A549 (cell line): ENCODE measurements around the gene MON2.

Experiments used
- BHLHE40 ChIP-seq: IDR thresholded peaks from 2 replicates; pipeline ENCODE4 v1.6.1; 2012; ENCODE audit warnings: low read depth, low read length, inconsistent platforms
- CEBPB ChIP-seq, 2 experiments: fragments of >200 bp in 1 of 2; sonication (Bioruptor Twin) in 1 of 2; formaldehyde crosslinking in 1 of 2; IDR thresholded peaks; 2 replicates each; pipeline ENCODE4 v1.6.1; 2012 to 2016
- EP300 ChIP-seq, 2 experiments: fragments of >200 bp; sonication (Bioruptor Twin); formaldehyde crosslinking; IDR thresholded peaks; 2 replicates in 1 of 2; 3 replicates in 1 of 2; pipeline ENCODE4 v1.6.1; 2016 to 2017
- HEYL ChIP-seq: fragments of 250-450 bp; sonication (Bioruptor Pico); IDR thresholded peaks from 2 replicates; pipeline ENCODE4 v1.8.0; 2021; ENCODE audit warnings: mild to moderate bottlenecking, moderate library complexity
- JUNB ChIP-seq: fragments of >200 bp; sonication (Bioruptor Twin); formaldehyde crosslinking; IDR thresholded peaks from 2 replicates; pipeline ENCODE4 v1.6.1; 2016
- MAZ ChIP-seq: fragments of 150-350 bp; IDR thresholded peaks from 2 replicates; pipeline ENCODE4 v1.6.1; 2014; ENCODE audit warnings: antibody characterized with exemption, low read depth, low read length, borderline replicate concordance
- NPAS2 ChIP-seq: fragments of 250-450 bp; sonication (Bioruptor Pico); IDR thresholded peaks from 2 replicates; pipeline ENCODE4 v1.8.0; 2022; ENCODE audit warnings: mild to moderate bottlenecking, moderate library complexity, borderline replicate concordance
- POLR2A ChIP-seq: IDR thresholded peaks from 2 replicates; pipeline ENCODE4 v1.6.1; 2012; ENCODE audit warnings: mild to moderate bottlenecking, low read length
- TP53 ChIP-seq: fragments of 250-450 bp; sonication (Bioruptor Pico); IDR thresholded peaks from 2 replicates; pipeline ENCODE4 v1.5.0; 2021; ENCODE audit warnings: mild to moderate bottlenecking, moderate library complexity
- TF ChIP-seq, protein P1 (sequence below): fragments of >200 bp; sonication (Bioruptor Twin); formaldehyde crosslinking; IDR thresholded peaks from 3 replicates; pipeline ENCODE4 v1.5.1; 2016
- TF ChIP-seq, protein P2 (sequence below): fragments of 200-600 bp; sonication (generic); IDR thresholded peaks from 2 replicates; pipeline ENCODE4 v1.6.1; 2016; ENCODE audit warnings: antibody characterized with exemption, mild to moderate bottlenecking, moderate library complexity
- TF ChIP-seq, protein P3 (sequence below): fragments of 450-650 bp; IDR thresholded peaks from 2 replicates; pipeline ENCODE4 v1.6.1; 2014; ENCODE audit warnings: antibody characterized with exemption
- TF ChIP-seq, protein P4 (sequence below): fragments of 150-350 bp; IDR thresholded peaks from 2 replicates; pipeline ENCODE4 v1.6.1; 2014; ENCODE audit warnings: low read depth, mild to moderate bottlenecking, low read length

DNA sequence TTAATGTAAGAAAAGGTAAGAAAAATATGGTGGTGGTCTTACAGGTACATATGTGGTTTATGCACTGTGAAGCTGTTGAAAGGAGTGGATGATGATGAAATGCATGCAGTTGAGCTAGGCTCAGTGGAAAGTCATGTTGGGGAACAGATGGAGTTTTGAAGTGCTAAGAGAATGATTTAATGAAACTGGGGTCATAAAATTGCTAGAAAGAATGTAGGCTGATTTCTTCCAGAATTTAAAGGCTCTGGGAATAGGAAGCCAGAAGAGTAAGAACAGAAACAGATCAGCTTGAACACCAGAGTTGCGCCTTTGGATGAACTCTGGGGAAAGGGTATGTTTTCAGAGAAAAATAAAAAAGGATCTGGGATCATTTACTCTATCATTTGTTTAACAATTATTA lies 146.5 kb downstream of the MON2 start:
- TF ChIP-seq BHLHE40 (no peak), HEYL (CRISPR knock-in tag) (no peak), POLR2A (no peak), MAZ (no peak), CEBPB (IDR thresholded peaks at IDR 0.05) (no peak), EP300 (IDR thresholded peaks at IDR 0.05) (no peak), NPAS2 (CRISPR knock-in tag) (no peak), TP53 (CRISPR knock-in tag) (no peak), JUNB (no peak)
- TF ChIP-seq, protein P1, sequence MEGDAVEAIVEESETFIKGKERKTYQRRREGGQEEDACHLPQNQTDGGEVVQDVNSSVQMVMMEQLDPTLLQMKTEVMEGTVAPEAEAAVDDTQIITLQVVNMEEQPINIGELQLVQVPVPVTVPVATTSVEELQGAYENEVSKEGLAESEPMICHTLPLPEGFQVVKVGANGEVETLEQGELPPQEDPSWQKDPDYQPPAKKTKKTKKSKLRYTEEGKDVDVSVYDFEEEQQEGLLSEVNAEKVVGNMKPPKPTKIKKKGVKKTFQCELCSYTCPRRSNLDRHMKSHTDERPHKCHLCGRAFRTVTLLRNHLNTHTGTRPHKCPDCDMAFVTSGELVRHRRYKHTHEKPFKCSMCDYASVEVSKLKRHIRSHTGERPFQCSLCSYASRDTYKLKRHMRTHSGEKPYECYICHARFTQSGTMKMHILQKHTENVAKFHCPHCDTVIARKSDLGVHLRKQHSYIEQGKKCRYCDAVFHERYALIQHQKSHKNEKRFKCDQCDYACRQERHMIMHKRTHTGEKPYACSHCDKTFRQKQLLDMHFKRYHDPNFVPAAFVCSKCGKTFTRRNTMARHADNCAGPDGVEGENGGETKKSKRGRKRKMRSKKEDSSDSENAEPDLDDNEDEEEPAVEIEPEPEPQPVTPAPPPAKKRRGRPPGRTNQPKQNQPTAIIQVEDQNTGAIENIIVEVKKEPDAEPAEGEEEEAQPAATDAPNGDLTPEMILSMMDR, result no peak
- TF ChIP-seq, protein P2, sequence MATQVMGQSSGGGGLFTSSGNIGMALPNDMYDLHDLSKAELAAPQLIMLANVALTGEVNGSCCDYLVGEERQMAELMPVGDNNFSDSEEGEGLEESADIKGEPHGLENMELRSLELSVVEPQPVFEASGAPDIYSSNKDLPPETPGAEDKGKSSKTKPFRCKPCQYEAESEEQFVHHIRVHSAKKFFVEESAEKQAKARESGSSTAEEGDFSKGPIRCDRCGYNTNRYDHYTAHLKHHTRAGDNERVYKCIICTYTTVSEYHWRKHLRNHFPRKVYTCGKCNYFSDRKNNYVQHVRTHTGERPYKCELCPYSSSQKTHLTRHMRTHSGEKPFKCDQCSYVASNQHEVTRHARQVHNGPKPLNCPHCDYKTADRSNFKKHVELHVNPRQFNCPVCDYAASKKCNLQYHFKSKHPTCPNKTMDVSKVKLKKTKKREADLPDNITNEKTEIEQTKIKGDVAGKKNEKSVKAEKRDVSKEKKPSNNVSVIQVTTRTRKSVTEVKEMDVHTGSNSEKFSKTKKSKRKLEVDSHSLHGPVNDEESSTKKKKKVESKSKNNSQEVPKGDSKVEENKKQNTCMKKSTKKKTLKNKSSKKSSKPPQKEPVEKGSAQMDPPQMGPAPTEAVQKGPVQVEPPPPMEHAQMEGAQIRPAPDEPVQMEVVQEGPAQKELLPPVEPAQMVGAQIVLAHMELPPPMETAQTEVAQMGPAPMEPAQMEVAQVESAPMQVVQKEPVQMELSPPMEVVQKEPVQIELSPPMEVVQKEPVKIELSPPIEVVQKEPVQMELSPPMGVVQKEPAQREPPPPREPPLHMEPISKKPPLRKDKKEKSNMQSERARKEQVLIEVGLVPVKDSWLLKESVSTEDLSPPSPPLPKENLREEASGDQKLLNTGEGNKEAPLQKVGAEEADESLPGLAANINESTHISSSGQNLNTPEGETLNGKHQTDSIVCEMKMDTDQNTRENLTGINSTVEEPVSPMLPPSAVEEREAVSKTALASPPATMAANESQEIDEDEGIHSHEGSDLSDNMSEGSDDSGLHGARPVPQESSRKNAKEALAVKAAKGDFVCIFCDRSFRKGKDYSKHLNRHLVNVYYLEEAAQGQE, result no peak
- TF ChIP-seq, protein P3, sequence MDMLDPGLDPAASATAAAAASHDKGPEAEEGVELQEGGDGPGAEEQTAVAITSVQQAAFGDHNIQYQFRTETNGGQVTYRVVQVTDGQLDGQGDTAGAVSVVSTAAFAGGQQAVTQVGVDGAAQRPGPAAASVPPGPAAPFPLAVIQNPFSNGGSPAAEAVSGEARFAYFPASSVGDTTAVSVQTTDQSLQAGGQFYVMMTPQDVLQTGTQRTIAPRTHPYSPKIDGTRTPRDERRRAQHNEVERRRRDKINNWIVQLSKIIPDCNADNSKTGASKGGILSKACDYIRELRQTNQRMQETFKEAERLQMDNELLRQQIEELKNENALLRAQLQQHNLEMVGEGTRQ, result no peak
- TF ChIP-seq, protein P4, sequence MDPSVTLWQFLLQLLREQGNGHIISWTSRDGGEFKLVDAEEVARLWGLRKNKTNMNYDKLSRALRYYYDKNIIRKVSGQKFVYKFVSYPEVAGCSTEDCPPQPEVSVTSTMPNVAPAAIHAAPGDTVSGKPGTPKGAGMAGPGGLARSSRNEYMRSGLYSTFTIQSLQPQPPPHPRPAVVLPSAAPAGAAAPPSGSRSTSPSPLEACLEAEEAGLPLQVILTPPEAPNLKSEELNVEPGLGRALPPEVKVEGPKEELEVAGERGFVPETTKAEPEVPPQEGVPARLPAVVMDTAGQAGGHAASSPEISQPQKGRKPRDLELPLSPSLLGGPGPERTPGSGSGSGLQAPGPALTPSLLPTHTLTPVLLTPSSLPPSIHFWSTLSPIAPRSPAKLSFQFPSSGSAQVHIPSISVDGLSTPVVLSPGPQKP, result no peak
